GM21619 (cell line): ENCODE measurements around the gene TFDP2.
"Not testable (repeated sequence)": the region's sequence is repeated elsewhere in the genome, so short reads cannot be mapped to it uniquely, and the experiment has no call there.

ENCODE experiments used
- ATAC-seq: cut with Tn5 transposase; IDR thresholded peaks from one replicate; pipeline ENCODE4 v1.9.1; 2021; ENCODE audit not compliant: unreplicated experiment

The TFDP2 gene

GRCh38 chr3:142075656-142076055 lies 73.7 kb downstream of the TFDP2 start:
- ATAC-seq: not testable (repeated sequence)

- no peak for ATAC-seq
These were observed 76.5 kb downstream of the TFDP2 start for GRCh38 chr3:142072816-142073215.

- no peak for ATAC-seq
These were observed 83.4 kb downstream of the TFDP2 start for GRCh38 chr3:142065932-142066331.

DNA sequence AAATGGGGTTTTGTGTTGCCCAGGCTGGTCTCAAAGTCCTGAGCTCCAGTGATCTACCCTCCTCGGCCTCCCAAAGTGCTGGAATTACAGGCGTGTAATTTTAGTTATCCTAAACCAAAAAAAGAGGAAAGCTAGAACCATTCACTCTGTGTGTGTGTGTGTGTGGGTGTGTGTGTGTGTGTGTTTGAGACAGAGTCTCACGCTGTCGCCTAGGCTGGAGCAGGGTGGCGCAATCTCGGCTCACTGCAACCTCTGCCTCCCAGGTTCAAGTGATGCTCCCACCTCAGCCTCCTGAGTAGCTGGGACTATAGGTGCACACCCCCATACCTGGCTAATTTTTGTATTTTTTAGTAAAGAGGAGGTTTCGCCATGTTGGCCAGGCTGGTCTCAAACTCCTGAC lies 84.0 kb downstream of the TFDP2 start:
- ATAC-seq: no peak

DNA sequence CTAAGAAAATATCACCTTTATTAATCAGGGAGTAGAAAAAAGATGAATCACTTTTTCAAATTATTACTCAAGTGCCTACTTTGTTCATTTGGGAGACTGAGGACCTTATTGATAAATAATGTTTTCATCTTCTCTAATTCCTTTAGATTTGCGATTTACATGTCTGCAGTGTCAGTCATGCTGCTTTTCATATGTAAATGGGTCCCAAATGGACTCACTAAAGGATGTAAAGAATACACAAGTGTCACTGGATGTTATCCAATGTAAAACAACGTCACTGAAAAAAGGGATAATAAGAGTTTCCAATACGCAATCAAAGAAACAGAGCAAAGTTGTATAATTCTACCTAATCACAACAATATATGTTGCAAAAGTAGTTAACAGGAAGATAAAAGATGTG lies 84.9 kb downstream of the TFDP2 start:
- no peak for ATAC-seq

DNA sequence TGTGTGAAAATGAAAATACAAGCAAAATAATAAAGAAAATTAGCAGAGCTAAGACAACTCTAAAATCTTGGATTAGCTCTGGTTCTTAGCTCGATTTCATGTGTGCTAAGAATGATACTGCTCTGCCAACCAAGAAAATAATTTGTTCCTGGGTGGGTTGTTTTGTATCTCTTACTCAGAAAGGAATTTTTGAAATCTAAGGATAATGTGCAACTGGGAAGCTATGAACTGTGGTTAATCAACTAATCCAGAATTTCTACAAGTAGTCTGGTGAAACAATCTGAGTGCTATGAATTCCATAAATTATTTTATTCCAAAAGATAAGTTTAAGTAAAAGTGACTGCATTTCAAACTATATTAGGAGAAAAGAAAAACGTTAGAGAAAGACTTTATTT lies 92.0 kb downstream of the TFDP2 start:
- no peak for ATAC-seq

GRCh38 chr3:142056656-142057330 lies 92.6 kb downstream of the TFDP2 start:
- no peak for ATAC-seq

DNA sequence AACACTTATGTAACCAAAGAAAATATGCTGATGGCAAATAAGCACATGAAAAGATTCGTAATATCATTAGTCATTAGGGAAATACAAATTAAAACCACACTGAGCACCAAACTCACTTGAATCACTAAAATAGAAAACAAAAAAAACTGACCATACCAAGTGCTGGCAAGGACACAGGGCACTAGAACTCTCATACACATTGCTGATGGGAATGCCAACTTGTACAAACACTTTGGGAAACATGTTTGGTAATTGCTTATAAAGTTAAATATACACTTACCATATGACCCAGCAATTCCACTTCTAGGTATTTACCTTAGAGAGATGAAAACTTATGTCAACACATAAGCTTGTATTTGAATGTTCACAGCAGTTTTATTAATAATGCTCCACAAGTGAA lies 95.5 kb downstream of the TFDP2 start:
- ATAC-seq: no peak

GRCh38 chr3:142053244-142053643 lies 96.1 kb downstream of the TFDP2 start:
- no peak for ATAC-seq

- no peak for ATAC-seq
These were observed 98.0 kb downstream of the TFDP2 start for GRCh38 chr3:142051351-142051750.

DNA sequence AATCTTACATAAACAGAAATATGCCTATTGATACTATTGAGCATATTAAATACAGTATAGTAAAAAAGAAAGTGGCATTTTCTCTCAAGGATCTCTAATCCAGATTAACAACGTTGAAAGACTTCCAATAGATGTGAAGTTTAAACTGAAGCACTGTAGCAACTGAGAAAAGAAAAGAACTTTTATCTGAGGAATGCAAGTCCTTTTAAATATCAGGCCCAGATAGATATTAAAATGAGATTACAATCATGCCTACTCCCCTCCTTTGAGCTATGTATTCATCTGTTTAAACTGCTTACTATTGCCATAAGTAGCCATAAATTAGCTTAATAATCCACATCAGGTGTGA lies 102.3 kb downstream of the TFDP2 start:
- ATAC-seq: no peak

- ATAC-seq: no peak
These were observed 102.9 kb downstream of the TFDP2 start for GRCh38 chr3:142046320-142047020.

DNA sequence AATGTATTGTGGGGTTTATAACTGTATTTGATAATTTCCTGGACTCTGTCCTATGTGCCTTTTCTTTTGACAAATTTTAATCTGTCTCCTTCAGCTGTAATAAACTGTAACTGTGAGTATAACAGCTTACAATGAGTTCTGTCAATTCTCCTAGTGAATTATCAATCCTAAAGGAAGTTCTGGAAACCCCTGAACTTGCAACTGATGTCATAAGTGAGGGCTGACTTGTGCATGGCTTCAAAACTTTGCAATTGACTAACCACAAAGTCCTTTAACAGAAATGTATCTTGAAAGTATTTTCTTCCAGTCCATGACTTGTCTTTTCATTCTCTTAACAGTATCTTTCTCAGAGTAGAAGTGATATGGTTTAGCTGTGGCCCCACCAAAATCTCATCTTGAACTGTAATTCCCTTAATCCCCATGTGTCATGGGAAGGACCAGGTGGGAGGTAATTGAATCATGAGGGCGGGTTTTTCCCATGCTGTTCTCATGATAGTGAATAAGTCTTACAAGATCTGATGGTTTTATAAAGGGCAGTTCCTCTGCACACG lies 108.3 kb downstream of the TFDP2 start:
- no peak for ATAC-seq

DNA sequence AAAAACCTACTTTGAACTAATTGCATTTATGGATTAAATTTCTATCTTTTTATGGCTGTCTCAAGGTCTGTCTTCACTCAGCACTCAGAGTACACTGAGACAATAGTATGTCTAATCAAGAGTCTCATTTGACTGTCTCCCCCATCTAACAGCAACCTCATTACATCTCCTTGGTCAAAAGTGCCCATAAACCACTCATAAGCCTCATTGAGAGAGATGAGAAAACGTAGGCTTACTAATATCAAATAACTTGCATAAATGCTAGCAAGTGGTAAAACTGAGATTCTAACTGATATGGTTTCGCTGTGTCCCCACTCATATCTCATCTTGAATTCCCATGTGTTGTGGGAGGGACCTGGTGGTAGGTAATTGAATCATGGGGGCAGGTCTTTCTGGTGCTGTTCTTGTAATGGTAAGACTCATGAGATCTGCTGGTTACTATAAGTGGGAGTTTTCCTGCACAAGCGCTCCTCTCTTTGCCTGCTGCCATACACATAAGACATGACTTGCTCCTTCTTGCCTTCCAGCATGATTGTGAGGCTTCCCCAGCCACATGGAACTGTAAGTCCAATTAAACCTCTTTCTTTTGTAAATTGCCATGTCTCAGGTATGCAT lies 113.9 kb downstream of the TFDP2 start:
- no peak for ATAC-seq

- no peak for ATAC-seq
These were observed 116.1 kb downstream of the TFDP2 start for GRCh38 chr3:142033292-142033691.

DNA sequence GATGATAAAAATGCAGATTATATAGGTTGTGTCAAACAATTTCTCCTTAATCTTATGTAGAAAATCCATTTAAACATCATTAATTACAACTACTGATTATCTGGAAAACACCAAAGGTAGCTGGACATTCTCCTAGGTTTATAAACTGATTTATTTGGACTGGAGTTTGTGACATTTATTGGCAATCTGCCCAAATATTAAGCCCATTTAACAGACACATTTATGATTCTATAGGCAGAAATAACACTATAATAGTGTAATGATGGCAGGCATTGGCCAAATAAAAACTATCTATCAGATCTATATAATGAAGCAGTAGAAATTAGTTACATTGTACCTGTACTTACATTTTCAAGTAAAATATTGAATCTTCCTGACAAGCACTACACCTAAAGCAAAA lies 117.8 kb downstream of the TFDP2 start:
- no peak for ATAC-seq

GRCh38 chr3:142029791-142030190 lies 119.6 kb downstream of the TFDP2 start:
- ATAC-seq: no peak

DNA sequence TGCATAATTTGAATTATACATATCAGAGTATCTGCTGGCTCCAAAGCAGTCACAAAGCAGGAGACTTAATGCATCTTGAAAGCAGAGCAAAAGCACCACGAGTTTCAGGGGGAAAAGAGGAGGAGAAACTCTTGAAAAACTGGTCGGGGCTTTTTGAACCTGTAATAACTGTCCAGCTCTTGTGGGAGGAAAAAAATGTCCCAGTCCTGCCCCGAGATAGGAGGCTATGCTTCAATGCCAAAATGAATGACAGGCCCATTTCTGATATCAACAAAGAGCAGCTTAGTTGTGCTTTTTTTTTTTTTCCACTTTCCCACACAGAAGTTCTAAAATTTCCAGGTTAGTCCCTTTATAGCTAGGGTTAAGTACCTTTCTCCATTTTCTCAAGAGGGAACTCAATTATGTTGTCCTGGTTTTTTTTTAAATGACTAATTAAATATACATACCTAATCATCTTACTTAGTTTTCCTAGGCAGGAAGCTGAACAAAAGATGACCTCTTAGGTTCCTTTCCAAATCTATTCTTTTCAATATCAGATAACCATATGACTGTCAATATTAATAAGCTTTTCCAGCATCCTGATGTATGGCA lies 120.2 kb downstream of the TFDP2 start:
- no peak for ATAC-seq

GRCh38 chr3:142028243-142028777 lies 121.0 kb downstream of the TFDP2 start:
- peak; percentile 62 for ATAC-seq

- peak; percentile 66 for ATAC-seq
These were observed 121.6 kb downstream of the TFDP2 start for GRCh38 chr3:142027735-142028134.

GRCh38 chr3:142027300-142027699 lies 122.0 kb downstream of the TFDP2 start:
- no peak for ATAC-seq
